NOMO-1 (cell line): ENCODE results near the gene DUSP19.
A peak's percentile ranks its signal among the peaks of the same experiment; 100 is the strongest.

Experiments
- DNase-seq, 2 experiments: peaks; one replicate each; lab custom pipeline; 2025; ENCODE audit not compliant: unreplicated experiment in 2 of 2; lab: John Stamatoyannopoulos, UW

Gene DUSP19

GRCh38 chr2:183124222-183124956 lies 45.8 kb downstream of the DUSP19 start, which contains the start of gene NUP35:
NUP35 (plus strand) TSS chr2:183124443; CDS start chr2:183124458, 15 bp downstream.
- DNase-seq = peak; percentile 66 to 77

- peak in 1 of 2 experiments; percentile 43 for DNase-seq
Observed at GRCh38 chr2:183124957-183125255, 46.4 kb downstream of the DUSP19 start.

- DNase-seq = no peak
Observed at GRCh38 chr2:183125659-183126341, 47.3 kb downstream of the DUSP19 start.

- DNase-seq = no peak
Observed at GRCh38 chr2:183126635-183127034, 48.1 kb downstream of the DUSP19 start.

GRCh38 chr2:183134016-183134415 lies 55.5 kb downstream of the DUSP19 start:
- no peak for DNase-seq

GRCh38 chr2:183148955-183149354 lies 70.4 kb downstream of the DUSP19 start:
- DNase-seq = no peak

GRCh38 chr2:183149489-183149888 lies 70.9 kb downstream of the DUSP19 start:
- DNase-seq = no peak
